Activated CD8-positive, alpha-beta memory T cell treated with anti-CD3 and anti-CD28 coated beads, Interleukin-2, amount 50 U/mL, for 24 hours (primary cell): Measurements from ENCODE around the gene RELB.

Experiments
- DNase-seq: peaks from one replicate; pipeline ENCODE4 v3.0.0-alpha.2; 2020; ENCODE audit errors: extremely low read depth

RELB gene

DNA sequence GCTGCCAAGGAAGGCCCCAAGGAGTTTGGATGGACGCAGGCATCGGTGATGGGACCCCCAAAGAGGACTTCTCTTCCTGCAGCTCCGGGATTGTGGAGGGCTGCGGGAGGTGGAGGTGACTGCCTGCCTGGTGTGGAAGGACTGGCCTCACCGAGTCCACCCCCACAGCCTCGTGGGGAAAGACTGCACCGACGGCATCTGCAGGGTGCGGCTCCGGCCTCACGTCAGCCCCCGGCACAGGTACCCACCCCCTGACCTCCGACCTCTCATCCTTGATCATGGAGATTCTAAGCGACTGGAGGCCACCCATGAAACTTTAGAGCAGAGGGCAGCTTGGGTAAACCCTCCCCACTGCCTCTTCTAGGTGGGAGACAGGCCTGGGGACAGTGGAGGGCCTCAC, 20.7 kb downstream of the RELB start:
- DNase-seq = no peak

DNA sequence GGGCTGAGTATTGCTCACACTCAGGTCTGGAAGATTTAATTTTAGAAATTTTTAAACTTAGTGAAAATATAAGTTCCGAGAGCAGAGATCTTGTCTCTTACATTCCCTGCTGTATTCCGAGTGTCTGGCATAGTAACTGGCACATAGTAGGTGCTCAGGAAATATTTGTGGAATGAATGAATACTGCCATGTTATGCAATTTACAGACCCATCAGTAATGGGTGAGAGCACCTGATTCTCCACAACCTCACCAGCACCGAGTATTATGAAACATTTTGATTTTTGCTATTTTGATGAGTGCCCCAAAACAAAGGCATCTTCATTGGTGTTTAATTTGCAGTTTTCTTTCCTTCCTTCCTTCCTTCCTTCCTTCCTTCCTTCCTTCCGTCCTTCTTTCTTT, 21.8 kb downstream of the RELB start:
- no peak for DNase-seq

- DNase-seq = no peak
Measured at GRCh38 chr19:45025264-45025663, 24.0 kb downstream of the RELB start.

DNA sequence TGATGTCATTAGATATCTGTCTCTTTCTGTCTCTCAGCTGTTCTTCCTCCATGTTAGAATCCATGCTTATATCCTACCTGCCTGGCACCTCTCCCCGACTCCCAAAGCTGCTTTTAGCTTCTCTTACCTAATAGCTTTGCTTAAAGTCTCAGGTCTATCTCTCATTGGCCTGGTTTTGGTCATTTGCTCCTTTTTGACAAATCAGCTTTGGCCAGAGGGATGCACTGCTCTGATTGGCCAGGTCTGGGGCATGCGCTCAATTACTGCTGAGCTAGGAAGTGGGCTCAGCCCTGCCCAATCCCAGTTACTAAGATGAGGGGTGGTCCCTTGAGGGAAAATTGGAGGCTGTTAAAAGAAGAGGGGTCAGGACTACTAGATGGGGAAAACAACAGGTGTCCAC, 26.1 kb downstream of the RELB start:
- DNase-seq = no peak

- no peak for DNase-seq
Measured at GRCh38 chr19:45030825-45031224, 29.6 kb downstream of the RELB start.

- DNase-seq = no peak
Measured at GRCh38 chr19:45032421-45032820, 31.2 kb downstream of the RELB start.

GRCh38 chr19:45035755-45036154, 34.5 kb downstream of the RELB start:
- no peak for DNase-seq

GRCh38 chr19:45037393-45038169, 36.3 kb downstream of the RELB start:
- DNase-seq = no peak

GRCh38 chr19:45038931-45039893, 37.9 kb downstream of the RELB start, which contains the start of gene CLASRP:
CLASRP (plus strand) TSS chr19:45039045; CDS start chr19:45040213, 1,168 bp downstream.
- DNase-seq = peak; percentile 71

GRCh38 chr19:45040059-45040771, 39.0 kb downstream of the RELB start:
- DNase-seq = no peak

GRCh38 chr19:45041125-45041524, 39.9 kb downstream of the RELB start:
- no peak for DNase-seq

- no peak for DNase-seq
Measured at GRCh38 chr19:45045671-45046353, 44.5 kb downstream of the RELB start.

DNA sequence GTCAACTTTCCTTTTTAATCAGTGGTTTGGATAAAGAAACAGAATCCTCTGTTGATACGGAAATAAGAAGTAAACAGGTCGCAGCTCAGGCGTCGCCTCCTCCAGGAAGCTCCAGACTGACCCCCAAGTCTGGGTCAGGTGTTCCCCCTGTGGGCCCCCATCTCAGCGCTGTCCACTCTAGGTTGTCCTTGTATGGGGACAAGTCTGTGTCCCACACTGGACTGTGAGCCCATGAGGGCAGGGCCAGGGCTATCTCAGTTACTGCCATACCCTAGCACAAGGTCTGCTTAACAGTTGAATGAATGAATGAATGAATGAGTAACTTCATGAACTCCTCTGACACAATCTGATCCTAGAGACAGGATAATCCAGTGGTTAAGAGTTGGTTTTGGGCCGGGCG, 45.1 kb downstream of the RELB start:
- DNase-seq = no peak

DNA sequence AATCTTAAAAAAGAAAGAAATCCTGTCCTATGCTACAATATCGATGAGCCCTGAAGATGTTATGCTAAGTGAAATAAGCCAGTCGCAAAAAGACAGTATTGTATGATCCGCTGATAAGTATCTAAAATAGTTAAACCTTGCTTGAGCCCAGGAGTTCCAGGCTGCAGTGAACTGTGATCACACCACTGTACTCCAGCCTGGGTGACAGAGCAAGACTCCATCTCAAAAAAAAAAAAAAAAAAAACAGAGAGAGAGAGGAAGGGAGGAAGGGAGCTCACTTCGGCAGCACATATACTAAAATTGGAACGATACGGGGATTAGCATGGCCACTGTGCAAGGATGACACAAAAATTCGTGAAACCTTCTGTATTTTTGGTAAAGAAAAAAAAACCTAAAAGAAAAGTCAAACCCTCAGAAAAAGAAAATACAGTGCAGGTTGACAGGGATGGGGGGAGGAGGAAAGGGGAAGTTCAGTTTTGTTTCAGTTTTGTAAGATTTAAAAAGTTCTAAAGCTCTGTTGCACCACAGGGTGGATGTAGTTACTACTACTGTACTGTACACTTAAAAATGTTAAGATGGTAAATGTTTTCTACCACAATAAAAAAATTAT, 46.0 kb downstream of the RELB start:
- DNase-seq = no peak

DNA sequence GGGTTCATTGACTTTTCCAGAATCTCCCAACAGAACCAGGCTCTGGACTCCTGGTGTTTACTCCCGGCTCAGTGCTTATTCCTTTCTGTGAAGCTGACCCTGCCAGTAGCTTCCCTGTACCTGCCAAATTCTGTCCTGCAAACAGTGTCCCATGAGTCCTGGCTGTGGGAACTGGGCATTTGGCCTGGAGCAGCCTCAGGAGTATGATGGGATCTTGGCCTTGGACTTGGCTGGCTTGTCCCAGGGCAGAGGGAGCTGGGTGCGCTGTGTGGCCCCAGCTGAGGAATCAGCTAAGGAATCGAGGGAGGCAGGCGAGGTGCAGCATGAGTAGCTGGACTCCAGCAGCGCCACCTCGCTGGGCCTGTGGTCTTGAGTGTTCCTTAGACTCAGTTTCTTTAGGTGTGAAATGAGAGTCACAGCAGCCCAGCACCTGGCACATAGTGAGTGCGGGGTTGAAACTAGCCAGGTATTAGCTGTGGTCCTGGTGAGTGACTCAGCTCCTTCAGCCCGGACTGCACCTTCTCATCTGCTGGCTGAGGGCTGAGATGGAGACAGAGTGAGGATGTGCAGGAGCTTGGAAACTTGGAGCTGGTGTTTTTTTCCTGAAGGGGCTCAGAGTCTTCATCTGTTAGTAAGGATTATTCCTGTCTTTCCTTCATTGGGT, 47.9 kb downstream of the RELB start:
- no peak for DNase-seq

DNA sequence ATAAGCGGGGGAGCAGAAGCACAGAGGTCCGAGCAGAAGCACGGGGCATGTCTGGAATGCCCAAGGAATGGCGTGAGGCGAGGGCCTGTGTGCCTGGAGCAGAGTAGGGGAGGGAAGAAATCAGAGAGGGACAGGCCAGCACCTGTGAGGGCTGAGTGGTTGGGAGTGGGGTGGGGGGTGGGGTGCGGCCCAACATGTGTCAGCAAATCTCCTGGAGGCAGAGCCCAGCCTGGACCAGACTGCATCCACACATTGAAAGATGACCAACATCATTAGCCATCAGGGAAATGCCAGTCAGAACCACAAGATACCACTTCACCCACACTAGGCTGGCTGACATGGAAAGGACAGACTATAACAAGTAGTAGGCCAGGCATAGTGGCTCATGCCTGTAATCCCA, 48.8 kb downstream of the RELB start:
- DNase-seq = no peak

DNA sequence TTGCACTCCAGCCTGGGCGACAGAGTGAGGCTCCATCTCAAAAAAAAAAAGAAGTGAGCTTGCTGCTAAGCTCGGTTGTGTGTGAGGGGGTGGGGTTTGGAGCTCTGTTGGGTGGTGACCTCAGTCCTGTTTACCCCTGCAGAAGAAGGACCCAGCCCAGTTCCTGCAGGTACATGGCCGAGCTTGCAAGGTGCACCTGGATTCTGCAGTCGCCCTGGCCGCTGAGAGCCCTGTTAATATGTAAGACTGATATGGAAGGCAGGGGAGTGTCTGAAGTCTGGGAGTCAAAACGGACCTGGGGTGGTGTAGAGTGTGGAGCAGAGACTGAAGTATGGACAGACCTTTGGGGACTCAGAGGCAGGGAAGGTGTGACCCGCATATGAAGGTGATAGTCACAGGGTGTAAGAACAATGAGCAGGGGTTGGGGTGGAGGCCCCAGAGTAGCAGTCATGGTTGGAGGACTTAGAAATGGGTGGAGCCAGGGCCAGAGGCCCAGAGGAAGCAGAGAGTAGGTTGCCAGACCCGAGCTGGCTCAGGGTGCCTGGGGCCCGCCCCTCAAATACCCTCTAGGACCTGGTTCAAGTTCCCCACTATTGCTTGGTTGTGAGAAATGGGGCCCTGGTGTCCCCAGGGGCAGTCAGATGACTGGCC, 50.8 kb downstream of the RELB start:
- no peak for DNase-seq

DNA sequence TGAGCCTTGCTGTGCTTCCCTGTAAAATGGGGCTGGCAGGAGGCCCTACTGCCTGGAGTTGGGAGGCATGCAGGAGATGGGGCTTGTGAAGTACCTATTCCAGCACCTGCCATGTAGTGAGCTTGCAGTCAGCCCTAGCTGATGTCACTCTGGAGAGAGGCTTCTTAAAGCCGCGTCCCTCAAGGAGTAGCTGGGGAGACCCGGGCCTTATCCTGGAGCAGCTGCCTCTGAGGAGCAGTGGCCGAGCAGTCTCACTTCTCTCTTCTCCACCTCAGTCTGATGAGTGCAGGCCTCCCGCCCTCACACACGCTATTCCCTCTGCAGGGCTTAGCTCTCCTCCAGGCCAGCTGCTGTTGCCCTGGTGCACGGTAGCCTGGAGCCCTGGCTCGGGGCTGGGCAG, 55.6 kb downstream of the RELB start:
- no peak for DNase-seq

DNA sequence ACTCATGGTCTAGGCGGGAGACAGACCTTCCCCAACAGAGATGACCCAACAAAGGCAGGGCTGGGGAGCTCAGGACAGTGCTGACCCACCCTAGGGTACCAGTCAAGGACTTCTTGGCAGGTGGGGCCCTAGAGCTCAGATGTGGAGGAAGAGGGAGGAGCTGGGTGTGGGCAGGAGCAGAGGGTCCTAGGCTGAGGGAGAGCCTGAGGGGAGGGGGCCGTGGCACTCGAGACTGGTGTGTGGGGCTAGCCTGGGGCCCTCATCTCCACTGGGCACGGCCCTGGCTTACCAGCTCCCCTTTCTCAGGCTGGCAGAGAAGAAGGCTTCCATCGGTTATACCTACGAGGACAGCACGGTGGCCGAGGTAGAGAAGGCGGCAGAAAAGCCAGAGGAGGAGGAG, 56.2 kb downstream of the RELB start:
- DNase-seq = no peak

- DNase-seq = no peak
Measured at GRCh38 chr19:45058622-45059159, 57.4 kb downstream of the RELB start.
